Measurements from ENCODE around the gene YARS1.
A peak's percentile ranks its signal among the peaks of the same experiment; 100 is the strongest.

YARS1 gene

GRCh38 chr1:32779242-32779641 lies 37.9 kb downstream of the YARS1 start:
- DNase-seq (ENCODE audit: low spot score): no peak

- DNase-seq (ENCODE audit: low spot score): no peak
Measured at GRCh38 chr1:32775640-32776337, 41.4 kb downstream of the YARS1 start.

- DNase-seq (ENCODE audit: low spot score): no peak
Measured at GRCh38 chr1:32774950-32775634, 42.1 kb downstream of the YARS1 start.

GRCh38 chr1:32774464-32774808 lies 42.7 kb downstream of the YARS1 start:
- DNase-seq (ENCODE audit: low spot score): no peak

GRCh38 chr1:32773764-32774463 lies 43.2 kb downstream of the YARS1 start:
- DNase-seq (ENCODE audit: low spot score): no peak

GRCh38 chr1:32773018-32773763 lies 44.0 kb downstream of the YARS1 start:
- peak; percentile 74 for DNase-seq (ENCODE audit: low spot score)

GRCh38 chr1:32772281-32773017 lies 44.7 kb downstream of the YARS1 start:
- DNase-seq (ENCODE audit: low spot score): no peak

GRCh38 chr1:32771561-32772280 lies 45.4 kb downstream of the YARS1 start:
- DNase-seq (ENCODE audit: low spot score): no peak

GRCh38 chr1:32770741-32771548 lies 46.2 kb downstream of the YARS1 start:
- DNase-seq (ENCODE audit: low spot score): no peak

- DNase-seq (ENCODE audit: low spot score): no peak
Measured at GRCh38 chr1:32770221-32770731, 46.9 kb downstream of the YARS1 start.

GRCh38 chr1:32769524-32770220 lies 47.5 kb downstream of the YARS1 start:
- peak; percentile 42 for DNase-seq (ENCODE audit: low spot score)

GRCh38 chr1:32768110-32768850 lies 48.9 kb downstream of the YARS1 start:
- DNase-seq (ENCODE audit: low spot score): no peak

- DNase-seq (ENCODE audit: low spot score): no peak
Measured at GRCh38 chr1:32767641-32768040, 49.5 kb downstream of the YARS1 start.

GRCh38 chr1:32767156-32767555 lies 50.0 kb downstream of the YARS1 start:
- no peak for DNase-seq (ENCODE audit: low spot score)

GRCh38 chr1:32766328-32766972 lies 50.7 kb downstream of the YARS1 start:
- DNase-seq (ENCODE audit: low spot score): no peak

GRCh38 chr1:32765570-32766327 lies 51.4 kb downstream of the YARS1 start:
- no peak for DNase-seq (ENCODE audit: low spot score)

GRCh38 chr1:32764826-32765569 lies 52.2 kb downstream of the YARS1 start:
- DNase-seq (ENCODE audit: low spot score): no peak

All from SW480 (cell line).